CD4-positive, alpha-beta T cell treated with Interleukin-6 for 4 hours (primary cell): Measurements from ENCODE around the gene TBC1D22A.
A peak's percentile ranks its signal among the peaks of the same experiment; 100 is the strongest.

ENCODE experiments used
- DNase-seq: peaks from one replicate; pipeline ENCODE4 v3.0.0-alpha.2; 2020; ENCODE audit warnings: mixed read lengths

The TBC1D22A gene

DNA sequence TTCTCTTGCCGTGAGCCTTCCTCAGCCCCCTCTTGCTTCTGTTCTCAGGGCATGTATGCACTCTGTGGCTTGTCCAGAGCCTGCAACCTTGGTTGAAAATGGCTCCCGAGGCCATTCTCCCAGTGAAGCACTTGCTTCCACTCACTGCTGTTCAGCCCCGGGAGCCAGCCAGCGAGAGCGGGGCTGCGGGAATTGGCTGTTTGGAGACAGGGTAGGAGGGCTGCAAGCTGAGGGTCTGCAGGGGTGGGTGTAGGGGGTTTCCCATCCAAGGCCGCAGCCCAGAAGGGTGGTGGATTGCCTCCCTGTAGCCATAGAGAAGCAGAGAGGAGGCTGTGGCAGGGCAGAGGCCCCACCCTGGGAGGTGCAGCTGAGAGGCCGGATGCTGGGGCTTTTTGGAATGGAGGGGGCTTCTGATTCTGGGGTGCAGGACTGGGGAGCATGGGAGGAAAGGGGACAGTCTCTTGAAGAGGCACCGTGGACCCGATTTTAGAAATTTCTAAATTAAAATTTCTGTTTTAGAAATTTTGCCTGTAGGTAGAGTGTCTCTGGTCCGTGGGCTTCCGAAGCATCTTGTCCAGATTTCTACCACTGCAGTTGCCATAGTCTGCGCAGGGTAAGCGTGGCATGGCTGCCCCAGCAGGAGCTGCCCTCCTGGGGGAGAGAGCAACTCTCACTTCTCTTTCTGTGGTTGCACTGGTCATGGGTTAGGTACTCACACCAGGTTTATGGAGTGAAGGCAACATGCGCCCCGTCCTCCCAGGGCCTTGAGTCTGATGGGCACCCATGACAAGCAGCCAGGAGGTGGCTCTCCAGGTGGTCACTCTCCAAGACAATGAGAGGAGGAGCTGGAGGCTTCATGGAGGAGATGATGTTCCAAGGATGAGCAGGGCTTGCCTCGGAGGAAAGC, 100.2 kb downstream of the TBC1D22A start:
- no peak for DNase-seq

DNA sequence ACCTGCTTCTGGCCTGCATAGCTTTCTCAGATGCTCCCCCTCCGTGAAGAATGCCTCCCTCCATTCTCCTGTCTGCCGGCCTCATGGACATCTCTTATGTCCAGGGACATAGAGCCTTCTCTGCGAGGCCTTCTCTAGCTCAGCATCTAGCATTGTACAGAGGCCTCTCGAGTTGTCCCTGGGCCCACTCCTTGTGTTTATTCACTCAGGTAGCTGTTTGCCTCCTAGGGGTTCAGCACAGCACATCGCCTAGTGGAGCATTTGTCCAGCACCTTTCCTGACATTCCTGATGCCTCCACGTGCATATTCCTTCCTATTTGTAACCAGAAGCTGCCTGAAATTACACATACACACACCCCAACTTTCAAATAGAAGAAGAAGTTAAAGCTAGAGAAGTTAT, 101.3 kb downstream of the TBC1D22A start:
- DNase-seq: no peak

DNA sequence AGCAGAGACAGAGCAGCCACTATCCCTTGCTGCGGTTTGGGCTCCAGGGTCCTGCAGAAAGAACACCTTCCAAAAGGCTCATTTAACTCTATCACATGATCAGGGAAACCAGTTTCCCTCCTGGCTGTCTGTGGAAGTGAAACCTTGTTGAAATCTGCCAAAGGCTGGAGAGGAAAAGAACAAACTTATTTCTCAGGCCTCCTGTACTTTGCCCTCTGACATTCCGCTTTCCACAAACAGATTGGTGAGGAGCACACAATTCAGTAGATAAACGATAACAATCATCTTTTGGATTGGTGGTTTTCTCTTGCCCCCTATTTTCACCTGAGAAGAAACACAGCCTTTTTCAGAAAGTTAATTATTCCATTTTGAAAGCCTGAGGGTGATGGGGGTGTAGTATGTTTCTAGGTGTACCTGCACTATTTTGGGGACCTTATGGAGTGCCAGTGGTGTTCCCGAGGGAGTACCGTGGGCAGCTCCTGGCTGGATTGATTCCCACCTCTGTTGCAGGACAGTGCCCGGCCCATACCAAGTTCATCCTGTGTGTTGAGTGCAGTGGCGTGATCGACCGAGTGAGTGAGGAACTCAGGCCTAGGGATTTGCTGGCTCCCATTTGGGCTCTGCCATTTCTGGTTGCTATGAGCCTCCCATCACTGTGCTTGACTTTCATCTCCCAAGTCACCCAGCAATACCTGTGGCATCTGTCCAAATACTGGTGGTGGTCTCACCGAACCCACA, 102.0 kb downstream of the TBC1D22A start:
- DNase-seq: no peak

DNA sequence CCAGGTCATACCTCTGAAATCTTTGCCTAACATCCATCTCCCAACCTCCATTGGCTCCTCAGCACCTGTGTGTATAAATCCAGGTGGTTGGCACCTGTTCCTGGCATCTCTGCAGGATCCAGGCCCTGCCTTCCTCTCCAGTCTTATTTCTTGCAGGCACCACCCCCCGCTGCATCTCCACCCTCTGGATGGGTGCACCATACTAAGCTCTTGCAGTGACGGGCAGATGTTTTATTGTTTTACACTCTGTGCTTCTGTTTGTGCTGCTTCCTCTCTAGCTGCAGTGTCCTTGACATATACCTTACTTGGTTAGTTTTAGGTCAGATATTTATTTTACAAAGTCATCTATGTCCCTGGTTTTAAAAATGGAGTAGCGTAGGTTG, 102.6 kb downstream of the TBC1D22A start:
- no peak for DNase-seq

DNA sequence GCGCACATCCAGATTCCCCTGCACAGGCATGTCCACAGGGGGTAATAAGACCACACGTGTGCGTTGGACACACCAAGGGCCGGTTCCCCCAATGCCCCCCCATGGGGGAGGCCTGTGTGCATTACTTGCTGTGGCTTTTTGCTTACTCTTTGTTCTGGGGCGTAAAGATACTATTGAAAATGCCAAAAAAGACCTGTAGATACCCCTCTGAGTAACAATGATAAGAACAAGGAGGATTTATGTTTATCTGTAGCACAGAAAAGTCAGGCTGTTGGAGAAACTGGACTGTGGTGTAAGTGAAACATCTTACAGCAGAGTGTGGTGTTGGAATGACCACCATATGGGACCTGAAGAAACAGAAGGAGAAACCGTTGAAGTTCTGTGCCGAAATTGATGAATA, 103.2 kb downstream of the TBC1D22A start:
- DNase-seq: no peak

DNA sequence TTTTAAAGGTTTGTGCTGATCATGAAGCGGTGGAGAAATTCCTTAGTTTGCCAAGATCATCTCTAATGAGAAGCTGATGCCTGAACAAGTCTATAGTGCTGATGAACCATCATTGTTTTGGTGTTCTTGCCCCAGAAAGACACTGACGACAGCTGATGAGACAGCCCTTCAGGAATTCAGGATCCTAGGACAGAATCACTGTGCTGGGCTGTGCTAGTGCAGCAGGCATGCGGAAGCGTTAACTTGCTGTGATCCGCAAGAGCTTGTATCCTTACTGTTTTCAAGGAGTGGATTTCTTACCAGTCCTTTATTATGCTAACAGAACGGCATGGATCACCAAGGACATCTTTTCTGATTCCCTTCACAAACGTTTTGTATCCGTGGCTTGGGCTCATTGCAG, 104.1 kb downstream of the TBC1D22A start:
- DNase-seq: no peak

DNA sequence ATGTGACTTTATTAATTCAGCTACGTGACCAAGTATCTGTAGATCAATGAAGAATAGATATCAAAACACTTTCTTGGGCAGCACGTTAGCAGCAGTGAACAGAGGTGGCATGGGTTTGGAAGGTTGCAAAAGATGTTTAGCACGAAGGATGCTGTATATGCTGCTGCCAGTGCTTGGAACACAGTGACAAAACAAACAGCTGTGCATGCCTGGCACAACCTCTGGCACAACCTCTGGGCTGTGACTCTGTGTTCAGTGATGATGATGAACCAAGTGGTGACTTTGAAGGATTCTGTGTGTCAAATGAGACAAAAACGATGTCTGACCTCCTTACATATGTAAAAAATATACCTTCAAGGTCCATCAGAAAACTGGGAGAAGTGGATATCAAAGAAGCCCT, 104.7 kb downstream of the TBC1D22A start:
- no peak for DNase-seq

DNA sequence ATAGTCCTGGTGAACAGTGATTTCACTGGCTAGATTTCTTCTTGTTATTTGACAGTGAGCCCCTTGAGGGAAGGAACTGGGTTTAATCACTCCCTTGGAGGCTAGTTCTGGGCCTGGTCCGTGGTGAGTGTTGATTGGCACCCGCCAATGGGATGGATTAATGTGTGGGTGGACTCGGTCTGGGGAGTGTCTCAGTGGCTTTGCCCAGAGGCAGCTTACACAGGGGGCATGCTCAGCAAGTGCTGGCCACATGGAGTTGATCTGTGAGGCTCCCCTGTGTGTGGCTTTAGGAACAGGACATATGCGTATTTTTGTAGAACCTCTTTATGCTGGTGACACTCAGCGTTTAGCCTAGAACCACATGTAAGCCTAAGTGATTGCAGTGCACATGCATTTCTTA, 106.9 kb downstream of the TBC1D22A start:
- no peak for DNase-seq

DNA sequence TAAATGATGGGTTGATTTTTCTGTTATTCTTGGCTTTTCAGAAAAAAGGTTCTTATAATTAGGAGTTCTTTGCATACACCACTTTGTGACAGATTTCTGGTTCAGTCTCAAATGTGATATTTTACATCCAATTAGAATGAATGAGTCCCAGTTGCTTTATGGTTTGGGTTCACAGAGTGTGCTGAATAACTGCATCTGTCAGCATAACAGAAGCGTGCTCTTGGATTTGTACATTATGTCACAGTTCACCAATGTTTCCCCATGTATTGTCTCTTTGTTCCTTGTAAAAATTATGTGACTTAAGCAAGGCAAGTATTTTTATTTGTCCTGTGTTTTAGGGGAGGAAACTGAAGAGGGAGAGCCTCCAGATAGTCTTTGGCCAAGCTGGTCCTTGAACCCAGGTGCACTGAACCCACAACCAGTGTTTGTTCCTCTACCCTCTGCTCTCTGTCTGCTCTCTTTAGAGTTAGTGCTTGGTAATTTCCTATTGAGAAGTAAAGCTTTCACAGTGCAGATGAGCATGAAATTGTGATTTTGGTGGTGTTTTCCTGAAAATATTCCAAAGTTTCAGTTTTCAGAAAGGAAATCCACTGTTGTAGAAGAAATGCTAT, 107.5 kb downstream of the TBC1D22A start:
- no peak for DNase-seq

DNA sequence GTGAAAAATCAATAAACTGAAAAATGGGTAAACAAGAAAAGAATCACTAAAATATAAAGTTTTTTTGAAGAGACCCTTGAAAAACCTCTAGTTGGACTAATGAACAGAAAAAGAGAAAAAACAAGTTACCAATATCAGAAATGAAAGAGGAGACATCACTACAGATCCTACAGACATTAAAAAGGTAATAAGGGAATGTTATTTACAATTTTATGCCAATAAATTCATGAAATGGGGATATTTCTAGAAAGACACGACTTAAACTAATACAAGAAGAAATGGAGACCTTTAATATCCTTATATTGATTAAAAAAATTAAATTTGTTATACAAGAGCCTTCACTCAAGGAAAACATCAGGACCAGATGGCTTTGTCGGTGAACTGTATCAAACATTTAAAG, 109.4 kb downstream of the TBC1D22A start:
- no peak for DNase-seq

DNA sequence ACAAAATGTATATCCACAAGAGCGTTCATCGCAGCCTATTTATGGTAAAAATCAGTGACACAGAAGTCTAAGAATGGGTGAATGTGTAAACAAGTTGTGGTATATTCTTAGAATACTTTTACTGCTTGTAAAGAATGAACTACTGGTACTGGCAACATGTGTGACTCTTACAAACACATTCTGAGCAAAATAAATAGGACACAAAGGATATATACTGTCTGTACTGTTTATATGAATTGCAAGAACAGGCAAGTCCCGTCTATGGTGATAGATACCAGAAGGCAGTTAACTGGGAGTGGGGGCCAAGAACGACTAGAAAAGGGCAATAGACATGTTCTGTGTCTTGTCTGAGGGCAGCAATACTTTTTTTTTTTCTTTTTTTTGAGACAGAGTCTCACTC, 112.6 kb downstream of the TBC1D22A start:
- no peak for DNase-seq

DNA sequence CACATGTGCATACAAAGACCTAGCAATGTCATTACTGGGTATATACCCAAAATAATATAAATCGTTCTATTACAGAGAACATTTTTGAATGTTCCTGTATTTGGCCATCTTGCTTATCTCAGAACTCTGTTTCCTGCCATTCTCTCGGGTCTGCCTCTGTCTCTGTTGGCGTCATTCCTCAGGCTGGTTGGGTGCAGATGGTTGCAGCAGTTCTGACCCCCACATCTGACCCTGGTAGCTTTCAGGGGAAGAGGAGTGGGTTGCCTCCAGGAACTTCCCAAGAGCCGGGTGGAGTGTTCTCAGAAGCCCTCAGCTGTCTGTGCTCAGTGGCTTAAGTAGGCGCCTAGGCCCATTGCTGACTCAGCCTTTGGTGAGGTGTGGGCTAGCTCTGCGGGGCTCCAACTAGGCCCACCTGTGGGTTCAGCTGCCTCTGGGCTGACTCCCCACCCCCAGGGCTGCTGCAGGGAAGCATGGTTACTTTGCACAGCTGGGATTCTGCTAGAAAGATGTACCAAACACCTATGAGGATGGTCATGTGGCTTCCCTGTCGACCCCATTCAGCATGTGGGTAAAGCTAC, 114.0 kb downstream of the TBC1D22A start:
- no peak for DNase-seq

DNA sequence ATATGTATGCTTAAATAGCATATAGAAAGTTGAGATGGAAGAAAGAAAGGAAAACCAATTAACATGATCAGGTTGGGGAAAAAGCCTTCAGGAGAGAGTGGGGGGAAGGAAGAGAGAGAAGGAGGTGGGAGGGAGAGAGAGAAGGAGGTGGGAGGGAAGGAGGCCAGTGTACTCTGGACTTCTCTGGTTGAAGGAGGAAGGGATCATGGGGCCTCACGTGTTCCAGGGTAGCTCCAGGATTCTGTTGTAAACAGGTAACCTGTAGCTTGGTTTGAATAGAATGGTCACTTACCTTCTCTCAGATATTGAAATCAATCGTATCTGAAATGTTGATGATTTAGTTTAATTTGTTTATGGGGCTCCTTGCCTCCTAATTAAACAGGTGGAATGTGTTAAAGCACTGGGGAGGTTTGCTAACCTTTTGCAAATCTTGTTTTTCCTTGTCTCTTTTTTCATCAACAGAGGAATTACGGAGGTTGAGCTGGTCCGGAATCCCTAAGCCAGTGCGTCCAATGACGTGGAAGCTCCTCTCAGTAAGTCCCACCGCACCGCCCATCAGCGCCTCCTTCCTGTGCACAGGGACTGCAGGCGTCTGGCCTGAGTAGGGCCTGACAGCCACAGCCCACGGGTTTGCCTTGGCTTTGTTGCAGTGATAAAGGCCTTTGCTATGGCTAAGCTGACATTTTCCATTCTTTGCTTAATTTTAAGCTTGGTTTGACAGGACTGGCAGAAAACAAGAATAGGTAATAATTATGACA, 115.9 kb downstream of the TBC1D22A start:
- DNase-seq: no peak

DNA sequence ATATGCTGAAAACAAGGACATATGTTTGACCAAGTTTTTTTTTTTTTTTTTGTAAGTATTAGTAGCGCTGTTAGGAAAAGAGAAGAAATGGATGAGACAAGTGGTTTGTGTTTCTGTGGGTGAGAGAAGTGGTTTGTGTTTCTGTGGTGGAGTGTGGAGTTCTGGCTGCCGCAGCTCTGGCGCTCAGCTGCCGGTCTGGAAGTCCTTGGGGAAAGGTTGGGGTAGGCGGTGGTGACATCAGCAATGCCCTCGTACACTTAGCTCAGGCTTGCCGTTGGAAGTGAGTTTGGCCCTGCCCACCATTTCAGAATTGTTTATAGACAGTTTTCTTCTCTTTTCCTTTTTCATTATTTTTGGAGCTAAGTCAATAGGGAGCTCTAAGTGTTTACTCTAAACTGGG, 116.6 kb downstream of the TBC1D22A start:
- no peak for DNase-seq

DNA sequence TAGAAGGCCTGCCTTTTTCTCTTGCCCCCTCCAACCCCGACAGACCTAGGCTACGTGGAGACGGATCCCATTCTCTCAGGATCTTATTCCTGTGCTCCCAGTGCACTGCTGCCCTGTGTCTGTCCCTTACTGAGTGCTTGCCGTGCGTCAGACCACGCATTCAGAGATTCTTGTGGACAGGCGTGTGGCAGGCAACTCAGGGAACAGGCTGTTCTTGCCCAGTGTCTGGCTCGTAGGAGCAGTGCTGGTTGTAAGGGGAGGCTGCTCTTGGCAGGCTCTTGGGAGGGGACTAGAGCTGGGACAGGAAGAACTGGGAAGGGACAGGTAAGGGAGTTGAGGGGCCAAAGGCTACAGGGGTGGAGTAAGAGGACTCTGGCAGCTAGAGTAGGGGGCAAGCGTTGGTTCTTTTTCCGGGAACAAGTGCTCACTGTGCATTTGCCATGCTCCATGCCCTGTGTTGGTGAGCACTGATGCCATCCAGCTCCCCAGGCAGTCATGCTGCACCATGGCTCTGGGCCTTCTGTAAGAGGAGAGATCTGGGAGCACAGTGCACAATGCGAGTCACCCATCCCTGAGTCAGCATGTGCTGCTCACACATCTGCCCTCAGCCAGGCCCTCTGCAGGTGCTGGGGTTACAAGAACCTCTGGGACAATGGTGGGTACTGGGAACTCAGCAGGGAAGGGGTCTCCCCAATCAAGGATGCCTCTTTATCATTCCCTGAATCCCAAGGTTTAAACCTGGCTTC, 119.1 kb downstream of the TBC1D22A start:
- peak; percentile 6 for DNase-seq

DNA sequence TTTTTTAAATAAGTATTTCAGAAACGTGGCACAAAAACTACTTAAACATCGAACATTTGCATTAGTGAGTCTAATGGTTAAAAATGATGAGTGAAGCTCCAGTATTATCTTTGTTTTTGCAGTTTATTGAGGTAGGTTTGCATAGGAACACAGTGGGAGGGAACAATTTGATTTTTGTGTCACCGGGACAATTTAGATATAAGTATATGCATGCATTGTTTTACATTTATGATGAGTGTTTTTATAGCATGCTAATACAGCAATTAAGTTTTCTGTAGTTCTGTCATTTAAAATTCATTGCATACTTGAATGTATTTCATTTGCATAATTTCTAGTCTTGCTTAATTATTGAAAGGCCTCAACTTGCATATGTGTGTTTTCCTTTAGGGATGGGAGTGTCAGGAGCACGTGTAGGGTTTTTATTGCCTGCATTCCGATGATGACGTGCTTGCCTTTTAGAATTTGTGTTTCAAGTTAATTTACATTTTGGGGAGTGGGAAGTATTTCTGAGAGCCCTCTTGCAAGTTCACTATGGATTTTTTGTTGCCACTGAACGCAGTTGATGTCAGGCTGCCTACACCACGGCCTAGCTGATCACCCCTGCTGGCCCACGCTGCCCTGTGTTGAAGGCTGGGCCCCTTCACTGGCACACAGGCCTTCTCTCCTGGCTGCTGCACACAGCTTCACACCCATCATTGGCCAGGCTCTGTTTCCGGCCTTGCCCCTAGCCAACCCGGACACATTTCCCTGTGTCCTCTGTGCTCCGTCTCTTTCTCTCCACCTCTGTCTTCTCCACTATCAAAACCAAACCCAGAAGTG, 120.9 kb downstream of the TBC1D22A start:
- DNase-seq: no peak

DNA sequence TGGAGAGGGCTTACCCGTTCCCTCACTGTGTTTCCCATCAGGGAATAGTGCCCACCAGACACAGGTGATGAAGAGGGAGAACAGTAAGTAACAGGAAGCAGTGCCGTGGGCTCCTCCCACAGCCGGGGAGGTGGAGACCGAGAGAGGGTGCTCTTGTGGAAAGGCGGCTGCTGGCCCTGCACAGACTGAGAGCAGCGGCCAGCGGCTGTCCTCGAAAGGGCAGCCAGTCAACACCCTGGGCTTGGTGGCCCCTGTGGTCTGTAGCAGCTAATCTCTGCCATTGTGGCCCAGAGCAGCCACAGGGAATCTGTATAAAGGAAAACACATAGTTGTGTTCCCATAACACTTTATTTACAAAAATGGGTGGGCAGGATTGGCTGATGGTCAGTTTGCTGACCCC, 121.9 kb downstream of the TBC1D22A start:
- no peak for DNase-seq

DNA sequence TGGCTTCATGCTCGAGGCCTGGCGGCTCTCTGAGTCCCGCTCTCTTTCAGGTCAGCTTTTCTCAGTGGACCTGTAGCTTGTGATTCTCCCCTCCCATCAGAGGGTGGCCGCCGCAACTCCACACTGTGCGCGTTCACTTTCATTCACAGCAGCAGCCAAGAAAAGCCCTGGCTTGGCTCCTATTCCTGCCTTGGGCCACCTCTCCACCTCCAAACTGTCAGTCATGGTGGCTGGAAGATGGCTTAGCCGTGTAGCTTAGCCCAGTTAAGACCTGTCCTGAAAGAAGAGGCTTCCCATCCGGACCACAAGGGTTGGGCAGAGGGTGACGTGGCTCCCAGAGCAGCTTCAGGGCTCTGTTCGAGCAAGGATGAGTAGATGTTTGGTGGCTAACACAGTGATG, 125.5 kb downstream of the TBC1D22A start:
- no peak for DNase-seq

DNA sequence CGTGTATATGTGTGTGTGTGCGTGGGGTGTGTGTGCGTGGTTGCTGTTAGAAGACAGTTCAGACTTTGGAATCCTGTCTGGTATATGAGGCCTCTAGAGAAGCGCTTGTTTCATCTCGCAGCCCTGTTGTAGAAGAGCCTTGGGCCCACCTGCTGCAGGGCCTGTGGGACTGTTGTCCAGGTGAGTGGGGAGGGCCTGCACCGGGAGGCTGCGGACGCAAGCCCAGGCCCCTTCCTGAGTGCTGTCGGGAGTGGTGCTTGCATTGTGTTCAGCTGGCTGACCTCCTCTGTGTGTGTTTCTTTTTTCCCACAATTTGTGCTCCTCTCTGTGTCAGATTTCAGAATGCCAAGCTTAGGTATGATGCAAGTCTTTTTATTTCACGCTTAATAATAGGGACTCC, 128.4 kb downstream of the TBC1D22A start:
- no peak for DNase-seq

DNA sequence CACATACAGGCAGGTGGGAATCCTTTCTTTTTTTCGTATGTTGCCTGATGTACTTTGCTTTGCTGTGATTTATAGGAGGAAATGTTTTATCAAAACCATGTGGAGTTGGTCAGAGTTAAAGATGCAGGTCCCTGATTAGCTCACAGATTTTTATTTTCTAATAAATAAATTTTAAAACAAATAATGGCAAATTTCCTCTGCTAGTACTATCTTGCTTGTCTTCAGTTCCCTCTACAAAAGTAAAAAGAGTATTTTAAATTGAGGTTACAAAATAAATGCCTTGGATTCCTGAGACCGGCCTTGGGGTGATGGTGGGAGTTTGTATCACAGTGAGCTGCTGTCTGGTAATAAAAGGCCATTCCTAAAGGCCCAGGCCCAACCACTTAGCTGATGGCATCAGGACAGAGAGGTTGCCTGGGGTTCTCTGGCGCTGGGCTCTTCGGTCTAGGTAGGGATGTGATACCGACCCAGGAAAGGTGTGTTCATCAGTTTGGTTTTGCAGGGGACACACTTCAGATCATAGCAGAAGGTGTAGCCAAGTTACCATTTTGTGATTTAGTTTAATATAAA, 129.0 kb downstream of the TBC1D22A start:
- DNase-seq: no peak

DNA sequence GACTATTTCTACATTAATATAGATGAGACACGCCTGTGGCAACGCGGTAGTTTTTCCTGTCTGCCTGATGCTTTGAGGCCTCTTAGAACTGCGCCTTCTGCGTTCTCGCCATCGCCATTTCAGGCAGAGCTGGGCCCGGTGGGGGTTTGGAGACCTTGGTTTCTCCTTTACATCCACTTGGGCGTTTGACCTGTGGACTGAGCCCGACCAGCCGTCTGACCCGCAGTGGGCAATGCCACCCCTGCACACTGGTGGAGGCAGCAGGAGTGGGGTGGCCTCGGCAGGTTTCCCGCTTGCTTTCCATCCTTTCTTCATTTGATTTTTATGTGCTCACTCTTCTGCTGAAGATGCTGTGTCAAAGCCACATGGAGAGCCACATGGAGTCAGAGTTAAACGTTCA, 130.4 kb downstream of the TBC1D22A start:
- no peak for DNase-seq
